ENCODE results near the gene DCPS. TPM values are rescaled to one million over a fixed set of nuclear protein-coding genes. Genes with fewer than 3 reads are reported as not detected.

The DCPS gene
- total RNA-seq, 3 donors from 2014 or later = 8.8 to 11.7 (median 9.6) TPM

GRCh38 chr11:126257764-126258163, 46.1 kb upstream of the DCPS start:
- intact Hi-C loops (cut with DNase I; ENCODE audit: low total_unique reads) = no loop called here
- Histone ChIP-seq H3K27me3 (no peaks in the 10 kb centered on the region), H3K27ac (no peak overlapping the region), H3K4me1 (no peaks in the 10 kb centered on the region), H3K36me3 (peaks cover 3% of the 10 kb centered on the region), H3K9me3 (no peaks in the 10 kb centered on the region), H3K4me3 (no peak overlapping the region)
- DNase-seq (ENCODE audit: low spot score in 2 of 2) = no peak
- TF ChIP-seq CTCF (IDR thresholded peaks at IDR 0.05) = no peak
- TF ChIP-seq POLR2AphosphoS5 (IDR thresholded peaks at IDR 0.05) = no peak
- no peak for TF ChIP-seq POLR2A (IDR thresholded peaks at IDR 0.05)

- H3K36me3 ChIP-seq = peaks cover 17% of the 10 kb centered on the region
- intact Hi-C loops (cut with DNase I; ENCODE audit: low total_unique reads) = no loop called here
- TF ChIP-seq CTCF (IDR thresholded peaks at IDR 0.05) = no peak
- no peak for TF ChIP-seq POLR2A (IDR thresholded peaks at IDR 0.05)
- TF ChIP-seq POLR2AphosphoS5 (IDR thresholded peaks at IDR 0.05) = no peak
These were observed 41.6 kb upstream of the DCPS start for GRCh38 chr11:126262216-126262615.

GRCh38 chr11:126263489-126263888, 40.4 kb upstream of the DCPS start:
- Histone ChIP-seq H3K9me3 (no peaks in the 10 kb centered on the region), H3K27me3 (no peaks in the 10 kb centered on the region), H3K4me1 (no peaks in the 10 kb centered on the region), H3K36me3 (peaks cover 17% of the 10 kb centered on the region), H3K27ac (no peak overlapping the region), H3K4me3 (no peak overlapping the region)
- intact Hi-C loops (cut with DNase I; ENCODE audit: low total_unique reads) = no loop called here
- TF ChIP-seq POLR2AphosphoS5 (IDR thresholded peaks at IDR 0.05) = no peak
- DNase-seq (ENCODE audit: low spot score in 2 of 2) = no peak

More at GRCh38 chr11:126262216-126262615, 41.6 kb upstream of the DCPS start:
- no peak for DNase-seq (ENCODE audit: low spot score in 2 of 2)
- Histone ChIP-seq H3K4me3 (no peak overlapping the region), H3K9me3 (no peaks in the 10 kb centered on the region), H3K4me1 (no peaks in the 10 kb centered on the region), H3K27me3 (no peaks in the 10 kb centered on the region), H3K27ac (no peak overlapping the region)

GRCh38 chr11:126265811-126266210, 38.0 kb upstream of the DCPS start:
- no peaks in the 10 kb centered on the region for H3K27me3 ChIP-seq
- H3K27ac ChIP-seq = no peak overlapping the region
- DNase-seq (ENCODE audit: low spot score in 2 of 2) = no peak
- intact Hi-C loops (cut with DNase I; ENCODE audit: low total_unique reads) = no loop called here
- no peak overlapping the region for H3K4me3 ChIP-seq
- peaks cover 17% of the 10 kb centered on the region for H3K36me3 ChIP-seq
- H3K9me3 ChIP-seq = no peaks in the 10 kb centered on the region
- H3K4me1 ChIP-seq = no peaks in the 10 kb centered on the region
- TF ChIP-seq POLR2A (IDR thresholded peaks at IDR 0.05) = no peak
- TF ChIP-seq POLR2AphosphoS5 (IDR thresholded peaks at IDR 0.05) = no peak
- no peak for TF ChIP-seq CTCF (IDR thresholded peaks at IDR 0.05)

- intact Hi-C loops (cut with DNase I; ENCODE audit: low total_unique reads) = loop anchor here (1.0 kb wide), 1 partner anchor 42 kb away; no protein-coding TSS in a partner anchor
- Histone ChIP-seq H3K27me3 (no peaks in the 10 kb centered on the region), H3K27ac (peak overlapping the region; percentile 92), H3K4me1 (no peaks in the 10 kb centered on the region), H3K4me3 (peak overlapping the region; percentile 86 to 89 (median 89)), H3K9me3 (no peaks in the 10 kb centered on the region), H3K36me3 (peaks cover 15% of the 10 kb centered on the region)
- TF ChIP-seq CTCF (IDR thresholded peaks at IDR 0.05) = no peak
- no peak for TF ChIP-seq POLR2A (IDR thresholded peaks at IDR 0.05)
- TF ChIP-seq POLR2AphosphoS5 (IDR thresholded peaks at IDR 0.05) = no peak
- no peak for DNase-seq (ENCODE audit: low spot score in 2 of 2)
These were observed 36.2 kb upstream of the DCPS start for GRCh38 chr11:126267650-126268049.

GRCh38 chr11:126268361-126268707, 35.5 kb upstream of the DCPS start:
- H3K27me3 ChIP-seq = no peaks in the 10 kb centered on the region
- no peaks in the 10 kb centered on the region for H3K9me3 ChIP-seq
- H3K4me1 ChIP-seq = no peaks in the 10 kb centered on the region
- TF ChIP-seq CTCF (IDR thresholded peaks at IDR 0.05) = no peak
- no peak for TF ChIP-seq POLR2AphosphoS5 (IDR thresholded peaks at IDR 0.05)
- no peak for TF ChIP-seq POLR2A (IDR thresholded peaks at IDR 0.05)
- no peak for DNase-seq (ENCODE audit: low spot score in 2 of 2)
- H3K4me3 ChIP-seq = peak overlapping the region; percentile 86 to 89 (median 89)
- peak overlapping the region; percentile 92 for H3K27ac ChIP-seq
- H3K36me3 ChIP-seq = peaks cover 12% of the 10 kb centered on the region
- intact Hi-C loops (cut with DNase I; ENCODE audit: low total_unique reads) = loop anchor here (1.0 kb wide), 1 partner anchor 41 kb away; no protein-coding TSS in a partner anchor
